Measurements from ENCODE around the gene EPHA1.

The EPHA1 gene

GRCh38 chr7:143408686-143409561, at the start of gene EPHA1:
EPHA1 (minus strand) TSS chr7:143408856; CDS start chr7:143408805, 51 bp downstream.
- H3K9me2 ChIP-seq (replicated peaks; ENCODE audit: low read depth, low read length) = no peaks in the 10 kb centered on the region
- no peak for TF ChIP-seq EZH2phosphoT487 (IDR thresholded peaks at IDR 0.05; ENCODE audit: borderline replicate concordance)
- peak; percentile 51 for TF ChIP-seq CTCF (conservative IDR thresholded peaks at IDR 0.05; ENCODE audit: low read length)
- no peaks in the 10 kb centered on the region for H3K36me3 ChIP-seq (ENCODE audit: insufficient read depth, low read length)
- peak within 1 kb of the TSS; percentile 78 for H3K4me3 ChIP-seq (ENCODE audit: low read length, poor library complexity, severe bottlenecking)
- H3K79me2 ChIP-seq (ENCODE audit: insufficient read depth, low read length) = peaks cover 13% of the 10 kb centered on the region
- H4K20me1 ChIP-seq (ENCODE audit: insufficient read depth, low read length, poor library complexity, severe bottlenecking) = no peaks in the 10 kb centered on the region
- H3K9ac ChIP-seq (ENCODE audit: low read depth, low read length, poor library complexity, severe bottlenecking) = peak within 1 kb of the TSS; percentile 65
- peak within 1 kb of the TSS; percentile 58 for H2AFZ ChIP-seq (ENCODE audit: low read length)
- peaks cover 55% of the 10 kb centered on the region for H3K4me1 ChIP-seq (ENCODE audit: insufficient read depth, low read length, poor library complexity, severe bottlenecking)
- peak within 1 kb of the TSS; percentile 91 for H3K4me2 ChIP-seq (ENCODE audit: low read depth, low read length, poor library complexity, severe bottlenecking)
- peaks cover 5% of the 10 kb centered on the region; the same call in 1 of the 2 replicates for H3F3A ChIP-seq (ENCODE audit: low read depth)
- H3K9me3 ChIP-seq (ENCODE audit: insufficient read depth, low read depth, low read length) = no peaks in the 10 kb centered on the region
- no peaks in the 10 kb centered on the region for H3K27me3 ChIP-seq (ENCODE audit: insufficient read depth, low read length, poor library complexity, severe bottlenecking)

DNA sequence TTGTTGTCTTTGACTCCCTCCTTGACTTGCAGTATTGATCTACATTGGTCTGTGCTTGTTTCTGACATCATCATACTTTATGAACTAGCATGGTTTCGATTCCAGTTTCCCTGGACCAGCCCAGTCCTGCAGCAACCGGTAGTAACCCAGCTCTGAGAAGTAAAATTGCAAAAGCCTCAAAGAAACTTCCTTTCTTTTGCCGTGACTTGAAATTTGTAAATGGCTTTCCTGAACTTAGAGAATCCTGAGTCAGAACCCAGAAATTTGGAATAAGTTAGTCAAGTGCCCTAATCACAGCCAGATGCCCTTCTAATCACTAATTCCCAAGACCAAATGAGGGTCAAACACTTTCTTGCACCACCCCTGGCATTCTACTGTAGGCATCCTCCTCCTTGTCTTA, 49.6 kb upstream of the EPHA1 start:
- TF ChIP-seq CTCF (conservative IDR thresholded peaks at IDR 0.05; ENCODE audit: low read length) (no peak), EZH2phosphoT487 (IDR thresholded peaks at IDR 0.05; ENCODE audit: borderline replicate concordance) (no peak)
- no peaks in the 10 kb centered on the region for H3K9me2 ChIP-seq (replicated peaks; ENCODE audit: low read depth, low read length)
- no peaks in the 10 kb centered on the region for H3K9me3 ChIP-seq (ENCODE audit: insufficient read depth, low read depth, low read length)
- no peaks in the 10 kb centered on the region for H4K20me1 ChIP-seq (ENCODE audit: insufficient read depth, low read length, poor library complexity, severe bottlenecking)
- no peaks in the 10 kb centered on the region for H3F3A ChIP-seq (ENCODE audit: low read depth)
- no peaks in the 10 kb centered on the region for H3K4me1 ChIP-seq (ENCODE audit: insufficient read depth, low read length, poor library complexity, severe bottlenecking)
- H3K4me2 ChIP-seq (ENCODE audit: low read depth, low read length, poor library complexity, severe bottlenecking) = no peak overlapping the region
- no peak overlapping the region for H3K4me3 ChIP-seq (ENCODE audit: low read length, poor library complexity, severe bottlenecking)
- H3K9ac ChIP-seq (ENCODE audit: low read depth, low read length, poor library complexity, severe bottlenecking) = no peak overlapping the region
- H3K36me3 ChIP-seq (ENCODE audit: insufficient read depth, low read length) = no peaks in the 10 kb centered on the region
- H3K27me3 ChIP-seq (ENCODE audit: insufficient read depth, low read length, poor library complexity, severe bottlenecking) = no peaks in the 10 kb centered on the region
- no peak overlapping the region for H2AFZ ChIP-seq (ENCODE audit: low read length)
- H3K79me2 ChIP-seq (ENCODE audit: insufficient read depth, low read length) = no peaks in the 10 kb centered on the region

DNA sequence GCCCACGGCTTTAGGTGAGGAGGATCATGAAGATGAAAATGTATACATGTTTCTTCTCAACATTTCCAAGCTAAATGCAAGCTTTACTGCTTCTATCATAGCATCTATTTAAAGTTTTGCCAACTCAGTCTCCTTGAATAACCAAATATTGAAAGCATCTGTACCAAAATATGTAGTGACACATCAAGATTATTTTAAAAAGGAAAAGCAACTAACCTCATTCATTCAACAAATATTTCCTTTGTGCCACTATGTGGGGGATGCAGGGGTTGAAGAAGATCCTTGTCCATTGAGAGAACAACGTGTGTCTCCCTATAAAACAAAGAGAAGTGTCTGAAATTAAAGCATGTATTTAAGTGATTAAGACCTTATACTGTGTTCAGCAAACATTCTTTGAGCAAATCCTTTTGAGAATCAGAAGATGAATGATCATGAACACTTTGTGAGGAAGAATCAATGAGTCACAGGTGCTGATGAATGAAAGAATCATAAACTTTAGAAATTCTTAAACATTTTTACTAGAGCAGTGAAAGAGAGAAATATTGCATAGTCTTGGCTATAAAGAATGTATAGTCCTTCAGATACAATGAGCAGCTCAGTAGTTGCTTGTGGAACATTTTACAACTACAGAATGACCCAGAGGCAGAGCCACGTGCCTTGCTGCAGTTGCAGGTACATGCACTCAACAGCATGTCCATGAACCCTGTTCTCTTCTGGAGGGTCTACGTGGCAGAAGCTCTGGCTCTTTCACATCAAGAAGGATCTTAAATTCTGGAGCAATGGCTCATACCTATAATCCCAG, 48.5 kb upstream of the EPHA1 start:
- H4K20me1 ChIP-seq (ENCODE audit: insufficient read depth, low read length, poor library complexity, severe bottlenecking) = no peaks in the 10 kb centered on the region
- H3K4me3 ChIP-seq (ENCODE audit: low read length, poor library complexity, severe bottlenecking) = no peak overlapping the region
- H3F3A ChIP-seq (ENCODE audit: low read depth) = no peaks in the 10 kb centered on the region
- H3K9me3 ChIP-seq (ENCODE audit: insufficient read depth, low read depth, low read length) = no peaks in the 10 kb centered on the region
- H3K36me3 ChIP-seq (ENCODE audit: insufficient read depth, low read length) = no peaks in the 10 kb centered on the region
- TF ChIP-seq CTCF (conservative IDR thresholded peaks at IDR 0.05; ENCODE audit: low read length) (no peak), EZH2phosphoT487 (IDR thresholded peaks at IDR 0.05; ENCODE audit: borderline replicate concordance) (no peak)
- H3K4me1 ChIP-seq (ENCODE audit: insufficient read depth, low read length, poor library complexity, severe bottlenecking) = no peaks in the 10 kb centered on the region
- no peaks in the 10 kb centered on the region for H3K27me3 ChIP-seq (ENCODE audit: insufficient read depth, low read length, poor library complexity, severe bottlenecking)
- no peak overlapping the region for H3K4me2 ChIP-seq (ENCODE audit: low read depth, low read length, poor library complexity, severe bottlenecking)
- no peaks in the 10 kb centered on the region for H3K79me2 ChIP-seq (ENCODE audit: insufficient read depth, low read length)
- no peak overlapping the region for H2AFZ ChIP-seq (ENCODE audit: low read length)
- H3K9me2 ChIP-seq (replicated peaks; ENCODE audit: low read depth, low read length) = no peaks in the 10 kb centered on the region
- H3K9ac ChIP-seq (ENCODE audit: low read depth, low read length, poor library complexity, severe bottlenecking) = no peak overlapping the region
